Posterior vena cava (tissue), 2 donors: Measurements from ENCODE around the gene GEMIN8. TPM values are rescaled to one million over a fixed set of nuclear protein-coding genes. Genes with fewer than 3 reads are reported as not detected.

Experiments used
- DNase-seq: peaks from one replicate; pipeline ENCODE4 v3.0.0-alpha.2; 2020; ENCODE audit warnings: low spot score
- intact Hi-C, 2 donors: fragments of 100-400 bp; cut with DNase I; formaldehyde crosslinking; loops; one replicate each; pipeline versions ENCODE4 v1.14.1 to v1.14.2; 2022 to 2023
- total RNA-seq, 2 donors: library from RNA; stranded (reverse); fragmentation: NEBNext Ultra II Directional; extraction: Animal tissue kit (Norgen Biotek cat#: 25700); gene quantifications; one replicate each; pipeline ENCODE4 v1.2.1, GENCODE V29; 2021
- donor health status: DM: yes; HTN: yes; CAD: no.
- donor health status: DM: yes; HTN: yes; CAD: no.

Gene GEMIN8
- total RNA-seq, 2 donors from 2014 or later = 12.5 to 13.7 TPM

DNA sequence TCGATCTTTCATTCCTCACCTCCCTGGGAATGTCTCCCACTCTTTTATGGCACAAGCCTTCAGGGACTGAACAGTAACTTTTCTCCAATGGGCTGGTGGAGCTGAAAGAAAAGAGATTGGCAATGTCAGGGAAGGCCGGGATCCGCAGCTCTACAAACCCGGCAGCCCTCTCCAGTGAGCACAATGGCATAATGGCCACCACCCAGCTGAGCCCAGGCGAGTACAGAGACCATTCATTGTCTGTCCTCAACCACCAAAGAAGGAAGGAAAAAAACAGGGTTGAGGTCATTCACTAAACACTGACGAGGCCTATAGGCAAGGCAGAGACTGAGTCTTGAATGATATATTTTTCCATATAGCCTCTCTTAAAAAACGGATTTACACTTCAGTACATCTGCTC lies 3.6 kb downstream of the GEMIN8 start:
- DNase-seq = no peak
- intact Hi-C loops = no loop called here

DNA sequence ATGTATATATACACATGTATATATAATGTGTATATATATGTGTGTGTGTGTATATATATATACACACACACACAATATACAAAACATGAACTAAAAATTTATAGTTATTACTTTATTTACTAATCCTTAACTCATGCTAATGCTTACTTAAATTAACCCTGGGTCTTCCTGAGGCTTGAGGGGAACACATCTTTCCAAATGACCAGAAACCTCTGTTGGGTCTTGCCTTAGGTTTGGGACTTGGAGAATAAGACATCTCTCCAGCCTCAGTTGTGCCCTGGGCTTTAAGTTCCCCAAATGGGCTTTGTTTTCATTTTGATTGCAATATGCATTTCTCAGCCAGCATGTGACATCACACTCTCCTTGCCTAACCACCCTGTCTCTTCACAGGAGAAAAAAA lies 7.7 kb downstream of the GEMIN8 start:
- DNase-seq = no peak
- intact Hi-C loops = no loop called here

DNA sequence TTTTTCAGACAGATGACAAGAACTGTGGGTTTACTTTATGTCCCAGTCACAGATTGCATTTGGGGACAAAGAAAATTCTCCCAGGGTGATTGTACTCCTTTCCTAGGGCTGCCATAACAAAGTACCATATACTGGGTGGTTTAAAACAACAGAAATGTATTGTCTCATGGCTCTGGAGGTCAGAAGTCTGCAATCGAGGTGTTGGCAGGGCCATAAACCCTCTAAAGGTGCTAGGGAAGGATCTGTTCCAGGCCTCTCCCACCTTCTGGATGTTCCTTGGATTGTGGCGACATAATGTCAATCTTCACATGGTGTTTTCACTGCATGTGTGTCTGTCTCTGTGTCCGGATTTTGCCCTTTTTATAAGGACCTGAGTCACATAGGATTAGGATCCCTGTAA lies 12.3 kb downstream of the GEMIN8 start:
- intact Hi-C loops = no loop called here
- DNase-seq = no peak

DNA sequence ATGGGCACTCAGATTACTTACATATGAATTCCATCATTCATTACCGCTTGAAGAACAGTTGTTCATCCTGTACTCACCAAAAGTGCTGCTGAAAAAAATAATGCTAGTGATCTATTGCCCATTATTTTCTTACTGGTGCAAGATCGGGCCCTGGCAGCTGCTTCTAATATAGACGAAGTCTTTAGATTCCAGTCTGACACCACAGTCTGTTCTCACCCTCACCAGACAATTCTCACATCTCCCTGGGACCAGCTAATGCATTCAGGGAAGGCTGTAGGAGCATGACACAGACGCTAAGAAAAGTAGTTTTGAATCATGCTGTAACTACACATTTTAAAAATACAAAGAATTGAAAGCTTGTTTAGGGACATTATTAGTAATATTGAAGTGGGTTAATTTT lies 13.8 kb downstream of the GEMIN8 start:
- no peak for DNase-seq
- intact Hi-C loops = no loop called here

DNA sequence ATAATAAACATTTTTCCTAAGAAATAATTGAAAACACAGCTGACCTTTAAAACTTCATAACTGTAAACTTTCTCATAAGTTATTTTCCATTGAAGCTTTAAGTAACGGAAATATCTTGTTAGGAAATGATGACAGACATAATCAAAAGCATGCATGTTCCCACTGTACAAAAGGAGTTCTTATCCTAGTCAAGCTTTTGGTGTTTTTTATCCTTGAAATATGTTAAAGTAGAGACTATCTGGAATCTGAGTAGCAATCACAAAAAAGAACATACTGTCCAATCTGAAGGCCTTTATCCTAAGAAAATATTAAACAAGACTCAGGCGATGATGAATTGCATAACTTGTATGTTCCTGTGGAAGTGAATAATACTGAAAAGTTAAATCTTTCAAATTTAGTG lies 14.4 kb downstream of the GEMIN8 start:
- intact Hi-C loops = no loop called here

DNA sequence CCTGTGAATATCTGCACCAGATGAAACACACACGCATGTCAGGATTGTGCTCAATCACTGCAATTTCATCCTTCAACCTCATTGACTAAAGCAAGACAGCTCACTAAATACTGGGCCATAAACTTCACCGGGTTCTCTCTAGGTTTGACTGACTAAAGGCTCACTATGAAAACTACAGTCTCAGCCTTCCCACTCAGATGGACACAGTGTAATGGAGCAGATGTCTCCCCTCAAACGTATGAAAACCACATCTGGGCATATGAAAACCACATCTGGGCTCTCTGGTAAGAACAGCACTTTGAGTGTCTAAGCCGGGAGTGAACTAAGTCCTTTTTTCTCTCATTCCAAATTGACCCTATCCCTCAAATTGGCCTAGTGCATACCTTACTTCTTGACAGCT lies 15.2 kb downstream of the GEMIN8 start:
- intact Hi-C loops = no loop called here
- no peak for DNase-seq

More for the DNA sequence above, 14.4 kb downstream of the GEMIN8 start:
- DNase-seq = no peak

DNA sequence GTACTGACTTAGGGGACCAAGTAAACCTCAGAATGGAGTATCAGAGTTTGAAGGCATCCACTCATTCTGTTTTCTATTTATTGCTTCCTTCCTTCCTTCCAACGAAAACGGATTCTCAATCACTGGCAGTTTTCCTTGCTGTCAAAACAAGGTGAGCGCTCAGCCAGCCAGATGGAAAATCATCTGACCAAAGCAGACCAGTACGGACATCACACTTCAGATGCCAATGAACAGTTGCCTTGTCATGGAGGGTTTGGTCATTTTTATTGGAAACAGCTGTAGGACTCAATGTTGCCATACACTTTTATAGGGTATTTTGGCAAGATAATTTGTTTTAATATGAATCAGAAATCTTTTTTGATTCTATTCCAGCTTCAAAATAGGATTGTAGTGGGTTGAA lies 16.6 kb downstream of the GEMIN8 start:
- DNase-seq = no peak
- intact Hi-C loops = no loop called here

DNA sequence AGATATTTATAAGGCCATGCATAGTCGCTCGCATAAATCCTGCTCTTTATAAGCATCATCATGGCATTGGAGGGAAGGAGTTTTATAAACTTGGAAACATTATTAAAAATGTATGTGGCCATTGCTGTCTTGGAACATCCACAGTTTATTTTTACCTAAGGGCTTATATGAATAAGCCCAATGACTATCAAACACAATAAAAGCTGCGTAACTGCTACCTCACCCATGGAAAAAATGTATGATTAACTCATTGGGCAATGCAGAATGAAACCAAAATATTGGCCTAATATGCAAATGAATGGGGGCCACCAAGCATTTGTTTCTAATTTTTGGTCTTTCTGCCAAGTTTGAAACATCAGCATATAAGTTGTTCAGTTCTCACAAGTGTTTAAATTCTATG lies 19.1 kb downstream of the GEMIN8 start:
- no peak for DNase-seq
- intact Hi-C loops = no loop called here

DNA sequence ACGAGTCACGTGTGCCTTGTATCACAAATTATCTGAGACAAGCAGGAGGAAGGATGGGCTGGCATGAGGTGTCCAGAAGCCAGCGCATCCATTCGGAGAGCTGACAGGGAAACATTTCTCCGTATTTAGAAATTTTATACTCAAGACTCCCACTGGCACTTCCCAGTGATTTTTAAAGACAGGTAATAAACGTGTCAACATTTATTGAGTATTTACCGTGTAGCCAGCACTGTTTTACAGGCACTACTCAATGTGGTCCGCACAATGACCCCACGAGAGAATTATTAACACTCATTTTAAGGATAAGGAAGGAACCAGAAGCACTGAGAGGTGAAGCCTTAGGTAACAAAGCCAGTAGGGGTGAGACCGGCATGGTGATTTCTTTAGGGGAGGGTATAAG lies 23.2 kb downstream of the GEMIN8 start:
- intact Hi-C loops = no loop called here

DNA sequence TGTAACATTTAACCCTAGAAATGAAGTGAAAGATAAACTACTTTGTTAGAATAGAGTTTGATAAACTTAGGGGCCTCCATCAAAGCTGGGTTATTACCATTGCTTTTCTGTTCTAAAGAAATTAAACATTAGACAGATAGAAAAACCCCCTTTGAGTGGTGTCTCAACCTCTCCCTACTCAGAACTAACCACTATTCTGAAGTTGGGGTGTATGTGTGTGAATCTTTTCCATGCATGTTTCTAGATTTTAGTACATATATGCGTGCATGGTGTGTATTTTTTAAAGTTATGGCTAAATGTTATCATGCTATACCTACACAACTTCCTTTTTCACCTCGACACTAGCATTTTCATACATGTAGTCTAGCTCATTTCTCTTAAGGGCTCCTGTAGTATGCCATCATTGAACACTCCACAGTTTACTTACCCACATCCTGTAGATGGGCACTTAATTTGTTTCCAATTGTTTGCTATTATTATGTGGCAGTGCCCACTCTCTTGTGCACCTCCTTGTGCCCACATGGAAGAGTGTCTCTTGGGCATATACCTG lies 25.7 kb downstream of the GEMIN8 start:
- intact Hi-C loops = no loop called here
- DNase-seq = no peak

More for the DNA sequence above, 23.2 kb downstream of the GEMIN8 start:
- no peak for DNase-seq

DNA sequence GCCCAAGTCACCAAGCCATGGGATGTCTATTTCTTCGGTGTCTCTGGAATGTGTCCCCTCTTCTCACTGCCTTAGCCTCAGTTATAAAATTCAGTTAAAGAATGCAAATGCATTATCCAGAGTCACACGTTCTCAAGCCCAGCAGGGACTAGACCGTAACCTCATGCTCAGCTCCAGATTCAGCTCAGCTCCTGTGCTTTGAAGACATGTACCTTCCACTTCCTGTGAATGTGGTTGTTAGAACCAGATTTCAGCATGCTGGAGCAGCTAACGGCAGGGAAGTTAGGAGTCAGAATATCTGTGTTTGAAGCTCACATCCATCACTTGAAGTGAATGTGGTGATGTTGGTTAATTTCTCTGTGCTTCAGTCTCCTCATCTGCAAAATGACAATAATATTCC lies 26.7 kb downstream of the GEMIN8 start:
- intact Hi-C loops = no loop called here
- DNase-seq = no peak

DNA sequence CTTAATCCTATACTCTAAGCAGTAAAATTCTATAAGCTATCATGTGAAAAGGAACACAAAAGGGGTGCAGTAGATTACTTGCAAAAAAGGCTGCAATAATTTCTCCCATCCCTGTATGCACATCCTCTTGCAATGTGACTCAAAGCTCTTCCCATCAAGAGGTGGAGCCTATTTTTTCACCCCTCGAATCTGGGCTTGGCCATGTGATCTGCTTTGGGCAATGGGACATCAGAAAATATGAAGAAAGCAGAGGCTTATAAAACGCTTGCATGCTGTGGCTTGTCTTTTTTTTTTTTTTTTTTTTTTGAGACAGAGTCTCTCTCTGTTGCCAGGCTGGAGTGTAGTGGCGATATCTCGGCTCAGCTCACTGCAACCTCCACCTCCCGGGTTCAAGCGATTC lies 33.0 kb downstream of the GEMIN8 start:
- intact Hi-C loops = no loop called here
- DNase-seq = no peak

DNA sequence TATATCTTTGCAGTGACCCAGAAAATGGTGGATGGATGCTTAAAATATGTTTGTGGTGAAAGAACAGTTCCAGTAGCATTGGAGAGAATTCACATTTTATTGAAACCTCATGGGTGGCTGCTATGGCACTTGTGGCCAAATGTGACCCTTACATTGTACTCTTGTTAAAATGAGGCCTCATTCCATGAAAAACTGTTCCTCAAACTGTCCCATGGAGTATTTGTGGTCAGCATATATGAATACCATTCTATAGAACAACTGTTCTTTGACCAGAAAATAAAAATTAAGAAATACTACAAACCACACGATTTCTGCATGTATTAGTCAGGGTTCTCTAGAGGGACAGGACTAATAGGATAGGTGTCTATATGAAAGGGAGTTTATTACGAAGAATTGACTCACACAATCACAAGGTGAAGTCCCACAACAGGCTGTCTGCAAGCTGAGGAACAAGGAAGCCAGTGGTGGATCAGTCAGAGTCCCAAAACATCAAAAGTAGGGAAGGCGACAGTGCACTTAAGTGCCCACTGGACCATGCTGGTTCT lies 35.1 kb downstream of the GEMIN8 start:
- intact Hi-C loops = no loop called here
- no peak for DNase-seq

DNA sequence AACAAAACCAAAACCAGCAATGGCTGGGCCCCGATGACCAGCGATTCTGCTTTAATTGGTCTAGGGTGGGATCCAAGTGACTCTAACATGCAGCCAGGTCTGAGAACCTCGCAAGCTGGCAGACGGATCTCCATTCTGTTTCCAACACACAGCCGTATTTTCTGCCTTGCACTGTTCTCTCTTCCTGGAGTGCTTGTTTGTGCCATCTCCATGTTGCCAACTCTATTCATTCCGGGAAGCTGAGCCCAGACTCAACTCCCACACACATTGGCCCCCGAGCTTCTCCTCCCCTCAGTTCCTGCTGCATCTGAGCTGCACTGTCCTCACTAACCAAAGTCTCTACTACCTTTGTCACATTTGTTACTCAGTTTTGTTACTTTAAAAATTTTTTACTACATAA lies 35.6 kb downstream of the GEMIN8 start:
- no peak for DNase-seq
- intact Hi-C loops = no loop called here

DNA sequence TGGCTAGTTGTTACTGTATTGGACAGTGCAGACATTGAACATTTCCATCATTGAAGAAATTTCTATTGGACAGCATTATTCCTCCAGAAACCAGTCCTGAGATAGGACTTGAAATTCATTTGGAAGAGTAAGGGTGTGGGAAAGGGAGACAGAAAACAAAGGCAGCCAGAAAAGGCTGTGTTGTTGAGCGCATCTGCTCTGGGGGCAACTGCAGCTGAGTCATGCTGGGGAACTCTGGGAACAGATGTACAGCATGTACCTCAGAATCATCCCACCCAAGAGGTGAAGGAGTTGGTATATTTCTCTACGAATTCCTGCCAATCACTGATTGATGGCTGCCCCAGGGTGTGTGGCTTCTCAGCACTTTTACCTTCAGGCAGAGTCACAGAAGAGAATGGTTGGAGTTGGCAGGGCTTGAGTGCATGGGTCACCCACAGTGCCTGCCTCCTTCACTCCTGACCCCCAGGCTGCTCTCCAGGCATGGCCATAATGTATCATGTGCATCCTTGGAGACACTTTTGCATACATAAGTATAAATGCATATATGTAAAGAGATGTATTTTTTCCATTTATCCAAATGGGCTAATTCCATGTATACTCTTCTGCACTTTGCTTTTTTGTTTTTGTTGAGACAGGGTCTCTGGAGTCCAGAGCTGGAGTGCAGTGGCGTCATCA lies 39.4 kb downstream of the GEMIN8 start:
- intact Hi-C loops = no loop called here
- no peak for DNase-seq

DNA sequence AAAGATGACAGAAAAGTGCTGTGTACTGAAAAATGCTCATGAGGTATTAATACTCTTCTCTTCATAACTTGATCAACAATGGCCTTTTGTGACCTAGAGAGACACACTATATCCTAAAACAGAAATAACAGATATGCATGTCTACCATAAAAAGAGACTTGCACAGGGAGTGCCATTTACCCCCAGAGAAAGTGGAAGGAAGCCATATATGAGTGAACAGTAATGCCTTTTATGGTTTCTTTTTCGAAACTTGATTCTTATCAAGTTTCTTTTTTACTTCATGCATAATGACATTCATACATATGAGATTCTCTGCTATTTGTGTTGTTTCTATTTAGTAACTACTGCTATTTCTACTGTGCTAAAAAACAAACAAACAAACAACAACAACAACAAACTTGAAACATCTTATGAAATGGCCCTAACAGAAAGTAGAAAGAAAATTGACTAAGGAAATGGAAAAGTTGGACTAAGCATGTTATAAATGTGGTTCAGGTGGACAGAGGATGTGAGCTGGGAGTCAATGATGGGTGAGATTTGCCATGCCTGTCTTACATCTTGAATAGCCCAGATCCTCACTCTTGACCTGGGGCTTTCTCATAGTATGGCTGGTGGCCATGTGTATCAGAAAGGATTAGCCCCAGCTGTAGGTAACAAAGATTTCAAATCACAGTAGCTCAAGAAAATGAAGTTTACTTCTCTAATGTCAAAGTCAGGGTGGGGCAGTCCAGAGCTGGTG lies 43.8 kb downstream of the GEMIN8 start:
- DNase-seq = no peak
- intact Hi-C loops = no loop called here

DNA sequence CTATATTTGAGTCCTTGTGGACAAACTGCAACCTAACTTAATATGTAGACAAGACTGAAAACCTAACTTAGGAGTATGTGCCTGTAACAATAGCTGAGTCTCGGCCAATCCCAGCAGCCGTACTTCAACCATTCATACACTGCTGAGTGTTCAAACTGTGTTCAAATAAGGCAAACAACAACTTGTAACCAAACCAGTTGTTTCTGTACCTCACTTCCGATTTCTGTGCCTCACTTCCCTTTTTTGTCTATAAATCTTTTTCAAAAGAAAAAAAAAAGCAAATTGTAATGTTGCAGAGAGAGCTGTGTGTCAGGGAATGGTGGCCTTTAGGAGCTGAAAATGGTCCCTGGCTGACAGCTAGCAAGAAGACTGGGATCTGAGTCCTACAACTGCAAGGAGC lies 46.0 kb downstream of the GEMIN8 start:
- no peak for DNase-seq
- intact Hi-C loops = no loop called here

DNA sequence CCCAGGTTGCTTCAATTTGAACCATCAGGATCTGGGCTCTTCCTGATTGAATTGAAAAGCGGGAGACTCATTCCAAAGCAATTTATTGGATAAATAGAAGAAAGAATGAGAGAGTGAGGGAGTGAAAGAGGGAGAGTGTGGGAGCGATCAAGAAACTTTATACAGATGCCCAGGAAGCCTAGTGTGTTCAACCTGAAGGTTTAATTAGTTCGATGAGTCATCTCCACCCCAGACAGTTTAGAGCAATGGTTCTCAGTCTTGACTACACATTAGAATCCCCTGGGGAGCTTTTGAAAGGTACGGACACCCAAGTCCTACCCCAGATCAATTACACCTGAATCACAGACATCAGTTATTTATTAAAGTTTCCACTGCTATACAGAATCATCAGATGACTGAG lies 61.5 kb downstream of the GEMIN8 start:
- intact Hi-C loops = no loop called here
- DNase-seq = no peak

DNA sequence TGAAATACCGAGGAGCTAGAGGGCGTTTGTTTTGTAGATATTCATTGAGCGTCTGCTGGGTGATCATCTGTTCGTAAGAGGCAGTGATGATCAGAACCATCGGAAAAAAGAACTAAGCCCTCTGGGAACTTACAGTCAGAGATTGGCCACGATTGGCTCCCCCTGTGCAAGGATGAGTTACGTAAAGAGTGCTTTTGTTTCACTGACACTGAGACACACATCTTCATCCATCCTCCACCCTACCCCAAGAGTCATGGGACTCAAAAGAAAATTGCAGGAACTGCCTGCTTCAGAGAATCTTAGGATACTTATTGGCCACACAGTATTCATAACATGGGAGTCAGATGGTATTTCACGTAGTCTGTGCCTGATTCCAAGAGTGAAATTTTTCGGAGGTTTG lies 62.1 kb downstream of the GEMIN8 start:
- DNase-seq = no peak
- intact Hi-C loops = no loop called here

DNA sequence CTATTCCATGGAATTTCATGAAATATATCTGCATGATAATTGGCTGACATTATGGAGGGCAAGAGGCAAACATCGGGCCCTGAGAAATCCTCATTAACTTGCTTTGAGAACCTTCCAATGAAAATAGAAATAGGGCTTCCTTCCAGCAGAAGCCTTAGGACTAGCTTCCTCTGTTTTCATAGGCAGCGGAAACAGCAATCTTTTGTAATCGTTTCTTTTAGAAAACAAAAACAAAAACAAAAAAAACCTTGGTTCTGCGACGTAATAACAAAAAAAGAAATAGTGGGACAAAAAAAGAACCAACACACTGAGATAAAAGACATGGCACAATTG lies 62.9 kb downstream of the GEMIN8 start:
- DNase-seq = no peak
- intact Hi-C loops = no loop called here
